ENCODE data around the gene TBC1D4. TPM values are rescaled to one million over a fixed set of nuclear protein-coding genes. Genes with fewer than 3 reads are reported as not detected.

The TBC1D4 gene
- total RNA-seq, 2 experiments from 2014 or later = 37.4 to 42.0 TPM

DNA sequence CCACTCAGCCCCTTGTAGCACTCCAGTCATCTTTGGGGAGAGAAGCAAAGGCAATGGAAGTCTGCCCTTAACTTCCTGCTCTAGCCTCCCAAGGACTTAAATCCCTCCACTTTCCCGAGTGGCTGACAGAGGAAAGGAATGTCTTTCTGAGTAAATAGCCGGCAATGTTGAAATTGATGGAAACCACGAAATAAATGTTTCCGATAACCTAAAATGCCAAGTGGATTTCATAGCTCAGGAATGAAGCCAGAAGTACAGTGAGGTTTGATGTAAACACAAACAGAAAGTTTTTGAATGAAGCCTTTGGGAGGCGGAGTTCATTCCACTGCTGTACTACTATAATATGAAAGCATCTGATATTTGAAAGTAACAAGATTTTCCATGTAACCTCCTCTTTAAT, 14.0 kb upstream of the TBC1D4 start:
- H3K36me3 Mint-ChIP-seq (ENCODE audit: low read depth) = no peaks in the 10 kb centered on the region
- H3K4me3 Mint-ChIP-seq = no peak overlapping the region
- Histone ChIP-seq H3K4me3 (ENCODE audit: low read length) (no peak overlapping the region), H3K4me1 (ENCODE audit: insufficient read depth, low read length) (no peaks in the 10 kb centered on the region), H3K27ac (ENCODE audit: low read depth in 1 of 2, low read length in 2 of 2) (no peak overlapping the region), H3K9me3 (ENCODE audit: control insufficient read depth in 1 of 2, insufficient read depth in 1 of 2, low read length in 2 of 2) (no peaks in the 10 kb centered on the region), H3K27me3 (ENCODE audit: control insufficient read depth in 1 of 2, insufficient read depth in 2 of 2, low read length in 2 of 2) (peaks cover 2 to 11% of the 10 kb centered on the region in 2 experiments), H3K36me3 (ENCODE audit: insufficient read depth, low read length) (no peaks in the 10 kb centered on the region)
- DNase-seq (no peak), ATAC-seq (ENCODE audit: poor library complexity) (no peak)
- ChIA-PET POLR2A (no interaction called here), CTCF (no interaction called here)
- H3K27ac Mint-ChIP-seq = no peak overlapping the region
- no peak for TF ChIP-seq CTCF (IDR thresholded peaks at IDR 0.05)
- H3K4me1 Mint-ChIP-seq (ENCODE audit: low read depth) = no peaks in the 10 kb centered on the region
- no peaks in the 10 kb centered on the region for H3K9me3 Mint-ChIP-seq
- H3K27me3 Mint-ChIP-seq = peaks cover 7% of the 10 kb centered on the region
- intact Hi-C loops (cut with DNase I, micrococcal nuclease) = no loop called here

- no peaks in the 10 kb centered on the region for H3K4me1 ChIP-seq (ENCODE audit: insufficient read depth, low read length)
- peaks cover 2 to 11% of the 10 kb centered on the region in 2 experiments for H3K27me3 ChIP-seq (ENCODE audit: control insufficient read depth in 1 of 2, insufficient read depth in 2 of 2, low read length in 2 of 2)
- POLR2A ChIA-PET = no interaction called here
- H3K9me3 Mint-ChIP-seq = no peaks in the 10 kb centered on the region
- H3K4me3 Mint-ChIP-seq = no peak overlapping the region
- DNase-seq = no peak
- H3K9me3 ChIP-seq (ENCODE audit: control insufficient read depth in 1 of 2, insufficient read depth in 1 of 2, low read length in 2 of 2) = no peaks in the 10 kb centered on the region
- peaks cover 17% of the 10 kb centered on the region for H3K27me3 Mint-ChIP-seq
- CTCF ChIA-PET = no interaction called here
- no peak overlapping the region for H3K27ac Mint-ChIP-seq
- no peak for TF ChIP-seq CTCF (IDR thresholded peaks at IDR 0.05)
- no peaks in the 10 kb centered on the region for H3K36me3 Mint-ChIP-seq (ENCODE audit: low read depth)
- H3K4me3 ChIP-seq (ENCODE audit: low read length) = no peak overlapping the region
- no peaks in the 10 kb centered on the region for H3K4me1 Mint-ChIP-seq (ENCODE audit: low read depth)
- no peaks in the 10 kb centered on the region for H3K36me3 ChIP-seq (ENCODE audit: insufficient read depth, low read length)
- intact Hi-C loops (cut with DNase I, micrococcal nuclease) = no loop called here
- ATAC-seq (ENCODE audit: poor library complexity) = no peak
- H3K27ac ChIP-seq (ENCODE audit: low read depth in 1 of 2, low read length in 2 of 2) = no peak overlapping the region
These were observed 12.5 kb upstream of the TBC1D4 start for GRCh38 chr13:75494491-75494890.

- Mint-ChIP-seq H3K27ac (no peak overlapping the region), H3K27me3 (peaks cover 22% of the 10 kb centered on the region), H3K36me3 (ENCODE audit: low read depth) (no peaks in the 10 kb centered on the region), H3K9me3 (no peaks in the 10 kb centered on the region), H3K4me3 (no peak overlapping the region), H3K4me1 (ENCODE audit: low read depth) (no peaks in the 10 kb centered on the region)
- H3K27ac ChIP-seq (ENCODE audit: low read depth in 1 of 2, low read length in 2 of 2) = no peak overlapping the region
- DNase-seq (no peak), ATAC-seq (ENCODE audit: poor library complexity) (no peak)
- ChIA-PET POLR2A (no interaction called here), CTCF (no interaction called here)
- H3K4me3 ChIP-seq (ENCODE audit: low read length) = no peak overlapping the region
- H3K9me3 ChIP-seq (ENCODE audit: control insufficient read depth in 1 of 2, insufficient read depth in 1 of 2, low read length in 2 of 2) = no peaks in the 10 kb centered on the region
- intact Hi-C loops (cut with DNase I, micrococcal nuclease) = no loop called here
- H3K4me1 ChIP-seq (ENCODE audit: insufficient read depth, low read length) = no peaks in the 10 kb centered on the region
- no peak for TF ChIP-seq CTCF (IDR thresholded peaks at IDR 0.05)
- no peaks in the 10 kb centered on the region for H3K36me3 ChIP-seq (ENCODE audit: insufficient read depth, low read length)
- peaks cover 6 to 15% of the 10 kb centered on the region in 2 experiments for H3K27me3 ChIP-seq (ENCODE audit: control insufficient read depth in 1 of 2, insufficient read depth in 2 of 2, low read length in 2 of 2)
These were observed 11.2 kb upstream of the TBC1D4 start for GRCh38 chr13:75493156-75493555.

Data from CD4-positive, alpha-beta T cell (primary cell).